Stimulated activated CD4-positive, alpha-beta T cell treated with anti-CD3 and anti-CD28 coated beads, Interleukin-15, amount 100 ng/mL, for 24 hours (primary cell): ENCODE data around the gene TTLL10.
"Not testable (repeated sequence)": the region's sequence is repeated elsewhere in the genome, so short reads cannot be mapped to it uniquely, and the experiment has no call there.

Source experiments
- DNase-seq: peaks from one replicate; pipeline ENCODE4 v3.0.0-alpha.2; 2020

The TTLL10 gene

GRCh38 chr1:1142352-1142751 is 31.3 kb upstream of the TTLL10 start:
- peak; percentile 50 for DNase-seq

- no peak for DNase-seq
Observed at GRCh38 chr1:1142844-1143243, 30.8 kb upstream of the TTLL10 start.

GRCh38 chr1:1143636-1144035 is 30.0 kb upstream of the TTLL10 start:
- no peak for DNase-seq

GRCh38 chr1:1144122-1144842 is 29.4 kb upstream of the TTLL10 start:
- DNase-seq = peak; percentile 74

- no peak for DNase-seq
Observed at GRCh38 chr1:1144843-1145546, 28.7 kb upstream of the TTLL10 start.

GRCh38 chr1:1145547-1145914 is 28.1 kb upstream of the TTLL10 start:
- DNase-seq = no peak

GRCh38 chr1:1146026-1146425 is 27.7 kb upstream of the TTLL10 start:
- DNase-seq = no peak

- DNase-seq = no peak
Observed at GRCh38 chr1:1146596-1146995, 27.1 kb upstream of the TTLL10 start.

- DNase-seq = no peak
Observed at GRCh38 chr1:1148061-1148460, 25.6 kb upstream of the TTLL10 start.

GRCh38 chr1:1148569-1148968 is 25.1 kb upstream of the TTLL10 start:
- DNase-seq = no peak

- no peak for DNase-seq
Observed at GRCh38 chr1:1149416-1149815, 24.3 kb upstream of the TTLL10 start.

GRCh38 chr1:1150100-1150499 is 23.6 kb upstream of the TTLL10 start:
- no peak for DNase-seq

GRCh38 chr1:1151306-1151705 is 22.4 kb upstream of the TTLL10 start:
- DNase-seq = no peak

GRCh38 chr1:1152431-1152830 is 21.2 kb upstream of the TTLL10 start:
- DNase-seq = not testable (repeated sequence)

GRCh38 chr1:1153215-1153614 is 20.5 kb upstream of the TTLL10 start:
- not testable (repeated sequence) for DNase-seq

- DNase-seq = no peak
Observed at GRCh38 chr1:1153874-1154273, 19.8 kb upstream of the TTLL10 start.

- no peak for DNase-seq
Observed at GRCh38 chr1:1155258-1155657, 18.4 kb upstream of the TTLL10 start.

GRCh38 chr1:1156140-1157032 is 17.3 kb upstream of the TTLL10 start:
- no peak for DNase-seq

GRCh38 chr1:1157033-1157365 is 16.7 kb upstream of the TTLL10 start:
- no peak for DNase-seq

- peak; percentile 85 for DNase-seq
Observed at GRCh38 chr1:1157426-1157913, 16.2 kb upstream of the TTLL10 start.

- DNase-seq = peak; percentile 37
Observed at GRCh38 chr1:1157914-1158710, 15.6 kb upstream of the TTLL10 start.

- DNase-seq = no peak
Observed at GRCh38 chr1:1160281-1160930, 13.3 kb upstream of the TTLL10 start.
